GM10266 (cell line): Measurements from ENCODE around the gene OTOA.
"Not testable (repeated sequence)": the region's sequence is repeated elsewhere in the genome, so short reads cannot be mapped to it uniquely, and the experiment has no call there.

Experiments
- DNase-seq: peaks from one replicate; pipeline ENCODE4 v3.0.0; 2012; ENCODE audit errors: extremely low spot score
- CTCF ChIP-seq: IDR thresholded peaks from 2 replicates; pipeline ENCODE4 v1.5.1; 2012; ENCODE audit warnings: mild to moderate bottlenecking, low read depth; ENCODE audit not compliant: control insufficient read depth, insufficient read depth; ENCODE audit errors: missing control alignments

Gene OTOA

GRCh38 chr16:21666772-21667171 lies 3.0 kb downstream of the OTOA start:
- DNase-seq = no peak
- no peak for TF ChIP-seq CTCF

- no peak for TF ChIP-seq CTCF
- DNase-seq = no peak
These were observed 3.8 kb downstream of the OTOA start for GRCh38 chr16:21667575-21667974.

DNA sequence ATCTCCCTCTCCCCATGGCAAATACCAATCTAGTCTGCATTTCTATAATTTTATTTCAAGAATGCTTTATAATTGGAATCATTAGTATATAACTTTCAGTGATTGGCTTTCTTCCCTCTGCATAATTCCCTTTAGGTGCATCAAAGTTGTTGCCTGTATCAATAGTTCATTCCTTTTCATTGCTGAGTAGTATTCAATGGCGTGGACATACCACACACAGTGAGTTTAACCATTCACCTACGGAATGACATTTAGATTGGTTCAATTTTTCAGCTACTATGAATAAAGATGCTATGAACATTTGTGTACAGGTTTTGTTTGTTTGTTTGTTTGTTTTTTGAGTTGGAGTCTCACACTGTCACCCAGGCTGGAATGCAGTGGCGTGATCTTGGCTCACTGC lies 9.7 kb downstream of the OTOA start:
- no peak for DNase-seq

DNA sequence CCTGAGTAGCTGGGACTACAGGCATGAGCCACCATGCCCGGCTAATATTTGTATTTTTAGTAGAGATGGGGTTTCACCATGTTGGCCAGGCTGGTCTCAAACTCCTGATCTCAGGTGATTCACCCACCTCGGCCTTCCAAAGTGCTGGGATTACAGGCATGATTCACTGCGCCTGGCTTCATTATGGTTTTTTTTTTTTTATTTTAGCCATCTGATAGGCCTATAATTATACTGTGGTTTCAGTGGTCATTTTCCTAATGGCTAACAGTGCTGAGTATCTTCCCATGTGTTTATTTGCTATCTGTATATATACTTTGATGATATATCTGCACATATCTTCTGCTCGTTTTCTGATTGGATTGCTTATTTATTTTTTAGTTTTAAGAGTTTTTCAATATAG lies 10.7 kb downstream of the OTOA start:
- not testable (repeated sequence) for DNase-seq

More for the DNA sequence above, 9.7 kb downstream of the OTOA start:
- no peak for TF ChIP-seq CTCF

GRCh38 chr16:21680714-21681113 lies 16.9 kb downstream of the OTOA start:
- DNase-seq = not testable (repeated sequence)

- DNase-seq = no peak
- TF ChIP-seq CTCF = no peak
These were observed 19.4 kb downstream of the OTOA start for GRCh38 chr16:21683184-21683583.

DNA sequence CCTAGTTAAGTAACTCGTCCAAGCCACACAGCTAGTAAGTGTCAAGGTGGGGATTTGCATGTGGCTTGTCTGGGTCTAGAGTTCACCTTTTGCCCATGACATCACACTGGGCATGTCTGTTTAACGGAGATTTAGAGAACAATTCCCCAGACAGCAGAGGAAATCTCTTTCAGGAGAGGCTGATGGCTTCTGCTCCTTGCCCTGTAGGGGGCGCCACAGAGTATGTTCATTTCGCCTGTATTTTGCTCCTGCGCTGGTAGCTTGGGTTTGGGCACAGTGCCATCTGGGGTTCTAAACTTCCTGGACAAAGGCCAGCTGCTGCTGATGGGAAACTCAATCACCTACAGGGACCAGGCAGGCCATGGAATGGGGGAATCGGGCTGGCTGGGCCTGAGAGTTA lies 20.4 kb downstream of the OTOA start:
- peak; percentile 36 for TF ChIP-seq CTCF
- DNase-seq = no peak

DNA sequence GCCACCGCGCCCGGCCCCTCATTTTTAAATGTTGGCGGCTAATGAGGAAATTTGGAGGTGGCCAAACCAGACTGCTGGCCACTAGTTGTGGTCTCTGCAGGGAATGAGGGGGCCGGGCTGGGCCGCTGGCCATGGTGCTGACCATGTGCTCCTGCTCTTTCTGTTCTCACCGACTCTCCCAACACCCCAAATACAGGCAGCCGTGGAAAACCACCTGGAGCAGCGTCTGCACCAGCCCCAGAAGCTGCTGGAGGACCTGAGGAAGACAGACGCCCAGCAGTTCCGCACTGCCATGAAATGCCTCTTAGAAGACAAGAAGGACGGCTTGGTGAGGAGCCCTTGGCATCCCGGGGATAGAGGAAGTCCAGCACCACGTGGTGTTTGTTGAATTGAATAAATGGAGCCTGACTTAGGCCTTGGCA lies 21.3 kb downstream of the OTOA start:
- no peak for DNase-seq
- TF ChIP-seq CTCF = no peak
